Glutamatergic neuron (in vitro differentiated cells): ENCODE results near the gene GJB6. TPM values are rescaled to one million over a fixed set of nuclear protein-coding genes. Genes with fewer than 3 reads are reported as not detected.

Source experiments
- DNase-seq: peaks from one replicate; pipeline ENCODE4 v3.0.0; 2022
- H3K27ac Mint-ChIP-seq: one replicate; pipeline ENCODE4 v1.8.0; 2020; ENCODE audit warnings: mild to moderate bottlenecking, mixed read lengths, inconsistent platforms; ENCODE audit not compliant: unreplicated experiment
- H3K27me3 Mint-ChIP-seq: one replicate; pipeline ENCODE4 v1.8.0; 2020; ENCODE audit warnings: mild to moderate bottlenecking, moderate library complexity, mixed read lengths, inconsistent platforms; ENCODE audit not compliant: unreplicated experiment
- H3K36me3 Mint-ChIP-seq: one replicate; pipeline ENCODE4 v1.8.0; 2020; ENCODE audit warnings: mild to moderate bottlenecking, mixed read lengths, inconsistent platforms; ENCODE audit not compliant: unreplicated experiment
- H3K4me1 Mint-ChIP-seq: one replicate; pipeline ENCODE4 v1.8.0; 2020; ENCODE audit warnings: mild to moderate bottlenecking, low read depth, mixed read lengths, inconsistent platforms; ENCODE audit not compliant: unreplicated experiment
- H3K4me3 Mint-ChIP-seq: one replicate; pipeline ENCODE4 v1.8.0; 2020; ENCODE audit warnings: mild to moderate bottlenecking, mixed read lengths, inconsistent platforms; ENCODE audit not compliant: unreplicated experiment
- H3K9me3 Mint-ChIP-seq: one replicate; pipeline ENCODE4 v1.8.0; 2020; ENCODE audit warnings: mild to moderate bottlenecking, moderate library complexity, mixed read lengths, inconsistent platforms; ENCODE audit not compliant: unreplicated experiment
- total RNA-seq: library from RNA; stranded (reverse); fragmentation: NEBNext Ultra II Directional; extraction: Animal tissue kit (Norgen Biotek cat#: 25700); gene quantifications from one replicate; pipeline ENCODE4 v1.2.1, GENCODE V29; 2021; ENCODE audit not compliant: unreplicated experiment
- TF ChIP-seq, protein P1 (sequence below): fragments of 200-600 bp; sonication (generic); IDR thresholded peaks from one replicate; pipeline ENCODE4 v1.5.0; 2021; ENCODE audit not compliant: partially characterized antibody, unreplicated experiment

GJB6 gene
- total RNA-seq, 1 donor from 2014 or later = not detected

DNA sequence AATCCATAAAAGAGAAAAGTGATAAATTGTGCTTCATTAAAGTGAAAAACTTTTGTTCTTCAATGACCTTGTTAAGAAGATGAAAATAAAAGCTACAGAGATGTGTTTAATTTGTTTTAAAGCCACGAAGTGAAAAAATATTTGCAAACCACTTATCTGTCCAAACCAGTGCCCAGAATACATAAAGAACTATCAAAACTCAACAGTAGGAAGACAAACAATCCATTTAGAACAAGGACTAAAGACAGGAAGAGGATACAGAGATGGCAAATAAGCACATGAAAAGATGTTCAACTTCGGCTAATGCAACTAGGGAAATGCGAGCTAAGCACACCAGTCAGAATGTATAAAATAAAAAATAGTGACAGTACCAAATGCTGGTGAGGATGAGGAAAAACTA is 15.0 kb downstream of the GJB6 start:
- Mint-ChIP-seq H3K27ac (no peak overlapping the region), H3K27me3 (no peaks in the 10 kb centered on the region), H3K9me3 (no peaks in the 10 kb centered on the region), H3K4me3 (no peak overlapping the region), H3K36me3 (peaks cover 12% of the 10 kb centered on the region), H3K4me1 (no peaks in the 10 kb centered on the region)
- no peak for DNase-seq
- TF ChIP-seq, protein P1, sequence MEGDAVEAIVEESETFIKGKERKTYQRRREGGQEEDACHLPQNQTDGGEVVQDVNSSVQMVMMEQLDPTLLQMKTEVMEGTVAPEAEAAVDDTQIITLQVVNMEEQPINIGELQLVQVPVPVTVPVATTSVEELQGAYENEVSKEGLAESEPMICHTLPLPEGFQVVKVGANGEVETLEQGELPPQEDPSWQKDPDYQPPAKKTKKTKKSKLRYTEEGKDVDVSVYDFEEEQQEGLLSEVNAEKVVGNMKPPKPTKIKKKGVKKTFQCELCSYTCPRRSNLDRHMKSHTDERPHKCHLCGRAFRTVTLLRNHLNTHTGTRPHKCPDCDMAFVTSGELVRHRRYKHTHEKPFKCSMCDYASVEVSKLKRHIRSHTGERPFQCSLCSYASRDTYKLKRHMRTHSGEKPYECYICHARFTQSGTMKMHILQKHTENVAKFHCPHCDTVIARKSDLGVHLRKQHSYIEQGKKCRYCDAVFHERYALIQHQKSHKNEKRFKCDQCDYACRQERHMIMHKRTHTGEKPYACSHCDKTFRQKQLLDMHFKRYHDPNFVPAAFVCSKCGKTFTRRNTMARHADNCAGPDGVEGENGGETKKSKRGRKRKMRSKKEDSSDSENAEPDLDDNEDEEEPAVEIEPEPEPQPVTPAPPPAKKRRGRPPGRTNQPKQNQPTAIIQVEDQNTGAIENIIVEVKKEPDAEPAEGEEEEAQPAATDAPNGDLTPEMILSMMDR = no peak

DNA sequence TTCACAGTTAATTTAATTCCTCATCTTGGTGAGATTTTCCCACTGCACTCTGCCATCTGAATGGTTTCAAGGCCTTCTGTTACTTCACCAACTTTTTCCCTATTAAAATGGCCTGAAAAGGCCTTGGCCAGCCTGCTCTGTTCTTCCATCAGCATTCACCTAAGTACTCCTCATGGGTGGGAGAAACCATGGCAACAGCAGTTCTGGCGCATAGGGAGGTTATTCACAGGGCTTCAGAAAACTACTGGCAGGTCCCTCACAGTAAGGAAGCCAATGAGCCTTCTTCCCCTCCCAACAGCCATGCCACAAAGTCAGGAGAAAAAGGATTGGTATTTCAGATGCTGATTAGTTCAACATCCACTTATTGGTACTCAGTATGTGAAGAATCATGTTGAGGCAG is 22.2 kb downstream of the GJB6 start:
- H3K9me3 Mint-ChIP-seq = no peaks in the 10 kb centered on the region
- H3K36me3 Mint-ChIP-seq = peaks cover 7% of the 10 kb centered on the region

DNA sequence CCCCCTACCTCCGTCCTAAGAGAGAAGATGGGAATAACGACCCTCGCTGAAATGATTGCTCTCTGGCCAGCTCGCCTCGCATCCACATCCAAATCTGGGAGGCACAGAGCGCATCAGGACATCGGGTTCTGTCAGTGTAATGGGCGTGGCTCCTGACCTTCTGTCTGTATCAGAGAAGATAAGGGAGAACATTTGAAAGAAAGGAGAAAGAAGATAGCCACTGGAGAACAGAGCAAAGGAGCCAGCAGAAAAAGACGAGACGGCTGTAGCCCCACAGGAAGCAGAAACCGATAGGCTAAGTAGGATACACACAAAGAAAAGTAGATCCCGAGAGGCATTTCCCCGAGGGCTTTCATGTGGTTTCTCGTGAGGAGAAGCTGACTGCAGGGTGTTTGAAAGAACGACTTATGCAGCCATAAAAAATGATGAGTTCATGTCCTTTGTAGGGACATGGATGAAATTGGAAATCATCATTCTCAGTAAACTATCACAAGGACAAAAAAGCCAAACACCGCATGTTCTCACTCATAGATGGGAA is 25.4 kb downstream of the GJB6 start:
- H3K27ac Mint-ChIP-seq = no peak overlapping the region
- DNase-seq = no peak
- TF ChIP-seq, protein P1 = no peak
- H3K36me3 Mint-ChIP-seq = no peaks in the 10 kb centered on the region
- H3K27me3 Mint-ChIP-seq = no peaks in the 10 kb centered on the region
- no peaks in the 10 kb centered on the region for H3K9me3 Mint-ChIP-seq
- no peak overlapping the region for H3K4me3 Mint-ChIP-seq
- H3K4me1 Mint-ChIP-seq = peaks cover 7% of the 10 kb centered on the region

More for the DNA sequence above, 22.2 kb downstream of the GJB6 start:
- Mint-ChIP-seq H3K27ac (no peak overlapping the region), H3K4me3 (no peak overlapping the region), H3K4me1 (peaks cover 7% of the 10 kb centered on the region), H3K27me3 (no peaks in the 10 kb centered on the region)
- TF ChIP-seq, protein P1 = no peak
- no peak for DNase-seq

DNA sequence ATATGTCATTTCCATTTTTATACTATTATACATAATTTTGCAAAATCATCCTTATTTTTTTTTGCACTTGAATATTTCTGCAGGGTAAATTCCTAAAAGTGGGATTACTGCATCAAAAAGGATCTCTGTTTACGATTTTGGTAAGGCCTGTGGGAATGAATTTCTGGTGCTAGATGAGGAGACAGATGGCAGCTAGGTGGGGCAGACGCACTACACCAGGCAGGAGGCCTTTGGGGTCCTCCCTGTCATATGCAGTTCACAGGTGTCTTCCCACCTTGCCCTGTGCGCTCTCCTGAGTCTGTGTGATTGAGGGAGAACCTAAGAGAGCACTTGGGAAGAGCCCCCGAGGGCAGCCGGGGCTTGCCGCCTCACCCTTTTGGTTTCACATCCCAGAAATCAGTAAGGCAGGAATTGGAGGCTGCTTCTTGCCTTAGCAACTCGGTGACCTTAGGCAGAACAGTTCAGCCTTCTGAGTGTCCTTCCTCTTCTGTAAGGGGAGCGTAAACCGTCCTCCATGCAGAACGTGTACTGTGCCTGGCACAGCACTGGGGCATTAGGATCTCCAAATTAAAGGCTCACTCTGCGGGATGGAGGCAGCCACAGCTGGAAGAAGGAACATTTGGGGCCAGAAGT is 25.9 kb downstream of the GJB6 start:
- Mint-ChIP-seq H3K27me3 (no peaks in the 10 kb centered on the region), H3K4me1 (peaks cover 7% of the 10 kb centered on the region), H3K27ac (no peak overlapping the region), H3K36me3 (no peaks in the 10 kb centered on the region), H3K9me3 (no peaks in the 10 kb centered on the region), H3K4me3 (no peak overlapping the region)
- no peak for DNase-seq
- TF ChIP-seq, protein P1 = no peak

DNA sequence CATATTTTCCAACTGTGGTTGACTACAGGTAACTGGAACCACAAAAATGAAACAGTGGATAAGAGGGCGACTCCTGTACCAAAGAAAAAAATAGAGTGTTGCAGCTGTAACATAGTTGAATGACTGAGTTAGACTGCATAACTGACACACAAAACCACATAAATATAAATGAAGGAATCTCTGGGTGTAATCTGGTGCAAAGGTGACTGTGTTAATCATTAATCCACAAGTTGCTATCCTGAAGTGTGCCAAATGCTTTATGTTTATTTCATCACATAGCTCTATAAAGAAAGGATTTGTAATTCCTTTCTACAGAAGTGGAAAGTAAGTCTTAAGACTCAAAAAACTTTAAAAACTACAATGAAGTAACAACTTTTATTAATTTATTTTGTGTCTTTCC is 33.3 kb downstream of the GJB6 start:
- Mint-ChIP-seq H3K4me1 (peaks cover 2% of the 10 kb centered on the region), H3K27ac (no peak overlapping the region), H3K27me3 (peaks cover 12% of the 10 kb centered on the region), H3K9me3 (no peaks in the 10 kb centered on the region), H3K4me3 (no peak overlapping the region), H3K36me3 (peaks cover 4% of the 10 kb centered on the region)
- no peak for DNase-seq
- TF ChIP-seq, protein P1 = no peak
